Central memory CD4-positive, alpha-beta T cell (primary cell): ENCODE data around the gene OSBPL8.

ENCODE experiments used
- DNase-seq: peaks from one replicate; pipeline ENCODE4 v3.0.0; 2022

The OSBPL8 gene

GRCh38 chr12:76555231-76555767 lies 4.3 kb downstream of the OSBPL8 start:
- DNase-seq, result no peak

DNA sequence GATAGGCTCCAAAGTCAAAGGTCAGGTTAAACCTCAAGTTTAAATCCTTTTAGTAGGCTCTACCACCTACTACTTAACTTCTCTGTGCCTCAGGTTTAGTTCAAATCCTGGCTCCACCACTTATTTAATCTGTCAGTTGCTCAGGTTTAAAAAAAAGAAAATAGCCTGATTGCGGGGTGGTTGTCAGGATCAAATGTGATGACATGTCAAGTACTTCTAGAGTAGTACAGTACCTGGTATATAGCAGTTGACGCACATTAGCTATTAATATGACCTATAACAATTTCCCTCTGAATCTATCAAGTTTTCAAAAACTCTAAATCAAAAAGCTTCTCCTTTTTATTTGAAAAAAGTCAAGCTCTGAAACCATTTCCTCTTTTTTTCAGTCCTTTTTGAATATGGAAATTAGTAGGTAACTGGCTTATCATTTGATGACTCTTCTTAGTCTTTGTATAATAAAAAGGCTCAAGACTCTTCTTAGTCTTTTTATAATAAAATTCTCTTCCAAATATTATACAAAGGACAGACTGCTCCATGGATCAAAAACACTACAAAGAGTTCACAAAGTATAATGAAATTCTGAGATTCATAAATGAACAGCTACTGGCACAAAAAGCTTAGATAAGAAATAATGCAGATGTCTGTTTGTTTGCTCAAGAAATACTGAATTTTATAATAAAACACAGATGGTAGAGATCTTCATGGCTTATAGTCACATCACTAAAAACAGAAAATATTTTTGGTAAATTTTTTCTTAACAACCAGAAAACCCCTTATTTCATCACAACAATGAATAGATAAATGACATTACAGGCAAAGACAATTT lies 5.0 kb downstream of the OSBPL8 start:
- no peak for DNase-seq

GRCh38 chr12:76552343-76552938 lies 7.1 kb downstream of the OSBPL8 start:
- no peak for DNase-seq

GRCh38 chr12:76551482-76551888 lies 8.1 kb downstream of the OSBPL8 start:
- no peak for DNase-seq

- no peak for DNase-seq
Observed at GRCh38 chr12:76549131-76549530, 10.4 kb downstream of the OSBPL8 start.

- no peak for DNase-seq
Observed at GRCh38 chr12:76548222-76548837, 11.2 kb downstream of the OSBPL8 start.

- DNase-seq, result no peak
Observed at GRCh38 chr12:76547526-76547925, 12.0 kb downstream of the OSBPL8 start.

- no peak for DNase-seq
Observed at GRCh38 chr12:76546889-76547288, 12.7 kb downstream of the OSBPL8 start.

GRCh38 chr12:76545486-76545885 lies 14.1 kb downstream of the OSBPL8 start:
- DNase-seq, result no peak

DNA sequence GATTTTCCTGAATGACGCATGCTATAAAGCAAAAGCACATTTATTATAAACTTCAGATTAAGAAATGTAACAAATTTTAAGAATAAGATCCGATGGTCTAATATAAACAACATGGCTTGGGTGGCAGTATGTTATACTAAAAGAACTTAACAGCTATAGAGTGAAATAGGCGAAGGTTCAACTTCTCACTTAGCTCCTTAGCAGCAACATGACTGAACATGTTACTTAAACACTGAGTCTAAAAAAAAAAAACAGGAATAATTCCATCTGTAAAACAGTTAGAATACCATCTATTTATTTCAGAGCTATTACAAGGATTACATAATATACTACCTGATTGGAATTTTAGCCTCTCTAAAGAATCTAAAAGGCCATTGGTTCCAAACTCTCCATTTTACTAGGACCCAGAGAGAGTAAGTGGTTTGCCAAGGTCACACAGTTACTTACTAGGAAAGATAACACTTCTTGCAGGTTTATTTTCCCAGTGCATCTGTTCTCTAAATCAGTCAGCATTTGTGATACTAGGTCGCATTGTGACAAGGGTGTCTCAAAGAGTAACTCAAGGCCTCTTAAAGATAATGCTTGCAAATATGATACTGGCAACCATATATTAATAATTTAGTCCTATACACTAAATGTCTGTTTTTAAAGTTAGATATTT lies 14.8 kb downstream of the OSBPL8 start:
- DNase-seq, result no peak

DNA sequence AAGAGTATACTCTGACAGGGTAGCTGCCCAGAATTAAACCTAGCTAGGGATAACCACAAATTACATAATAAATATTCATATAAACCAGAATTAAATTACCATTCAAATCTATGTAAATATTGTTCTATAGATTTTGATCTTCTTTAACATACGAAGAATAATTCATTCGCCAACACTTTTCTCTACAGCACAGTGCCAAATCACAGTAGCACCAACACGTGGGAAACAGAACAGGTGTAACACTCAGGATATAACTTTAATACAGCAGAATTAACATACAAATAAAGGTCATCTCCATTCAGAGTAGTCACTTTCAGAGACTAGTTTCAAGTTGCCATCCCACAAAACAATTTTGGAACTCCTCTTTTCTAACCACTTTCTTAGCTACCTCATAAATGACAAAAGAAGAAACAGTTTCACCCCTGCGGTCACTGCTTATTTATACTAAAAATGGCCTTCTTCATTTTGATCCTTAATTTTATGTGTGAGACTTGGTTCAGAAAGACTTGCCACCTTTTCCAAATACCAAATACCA lies 15.7 kb downstream of the OSBPL8 start:
- no peak for DNase-seq

DNA sequence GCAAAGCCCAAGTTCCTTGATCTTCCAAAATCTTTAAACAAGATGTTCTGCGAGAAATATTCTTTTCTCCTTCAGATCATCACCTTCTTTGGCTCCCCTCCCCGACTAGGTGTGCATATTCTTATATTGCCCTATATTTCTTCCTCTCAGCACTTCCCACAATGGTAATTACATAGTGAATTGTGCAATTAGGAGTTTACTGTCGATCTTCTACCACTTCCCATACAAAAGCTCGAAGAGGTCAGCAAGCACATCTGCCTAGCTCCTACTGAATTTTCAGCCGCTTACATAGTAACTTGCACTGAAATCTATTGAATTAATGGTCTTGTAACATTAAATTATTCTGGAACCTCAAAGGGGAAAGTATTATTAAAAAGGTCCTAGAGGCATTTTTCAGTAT lies 16.7 kb downstream of the OSBPL8 start:
- no peak for DNase-seq

DNA sequence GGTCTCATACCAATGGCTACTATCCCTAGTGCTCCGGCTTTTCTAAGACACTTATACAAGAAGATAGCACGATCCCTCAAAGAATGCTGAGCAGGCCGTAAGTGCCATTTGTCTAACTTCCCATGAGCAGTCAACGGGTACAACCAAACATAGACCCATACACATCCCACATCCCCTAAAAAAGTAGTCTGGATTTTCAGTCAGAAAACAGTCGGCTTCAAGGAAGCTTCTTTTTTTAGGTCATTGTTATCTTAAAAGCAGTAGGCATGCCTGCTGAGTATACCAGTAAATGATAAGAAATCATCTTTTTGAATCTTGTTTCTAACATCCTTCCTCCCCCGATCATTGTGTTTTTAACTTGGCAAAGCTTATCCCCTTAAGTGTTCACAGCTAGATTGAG lies 19.8 kb downstream of the OSBPL8 start:
- no peak for DNase-seq

DNA sequence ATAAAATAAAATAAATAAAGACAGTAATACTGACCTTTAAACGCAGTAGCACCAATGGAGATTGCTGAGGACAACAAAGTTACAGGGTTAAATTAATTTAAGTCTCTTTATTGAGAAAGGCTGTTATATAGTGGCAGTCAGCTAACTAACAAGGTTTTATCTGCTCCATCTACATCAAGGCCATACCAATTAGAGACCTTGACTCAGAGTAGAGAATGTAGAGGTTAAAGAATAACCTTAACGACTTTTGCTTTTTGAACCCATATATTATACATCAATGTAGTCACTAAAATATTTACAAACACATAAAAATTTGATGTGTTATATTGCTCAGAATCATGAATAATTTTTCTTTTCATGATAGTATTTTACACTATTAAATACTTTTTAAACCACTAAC lies 21.6 kb downstream of the OSBPL8 start:
- DNase-seq, result no peak

GRCh38 chr12:76536546-76536945 lies 23.0 kb downstream of the OSBPL8 start:
- DNase-seq, result no peak

DNA sequence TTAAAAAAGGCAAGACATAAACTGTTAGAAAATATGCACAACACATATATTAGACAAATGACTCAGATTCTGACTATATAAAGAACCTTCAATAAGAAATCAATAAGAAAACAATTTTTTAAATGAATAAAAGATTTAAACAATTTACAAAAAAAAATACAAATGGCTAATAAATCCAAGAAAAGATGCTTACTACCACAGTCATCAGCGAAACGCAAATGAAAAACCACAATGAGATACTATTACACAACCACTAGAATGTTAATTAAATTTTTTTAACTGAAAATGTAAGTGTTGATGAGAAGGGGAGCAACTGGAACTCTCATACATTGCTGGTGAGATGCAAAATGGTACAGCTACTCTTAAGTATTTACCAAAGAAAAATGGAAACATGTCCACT lies 24.4 kb downstream of the OSBPL8 start:
- no peak for DNase-seq

GRCh38 chr12:76533331-76533730 lies 26.2 kb downstream of the OSBPL8 start:
- no peak for DNase-seq

- no peak for DNase-seq
Observed at GRCh38 chr12:76532520-76532919, 27.1 kb downstream of the OSBPL8 start.

- DNase-seq, result no peak
Observed at GRCh38 chr12:76531056-76531455, 28.5 kb downstream of the OSBPL8 start.

DNA sequence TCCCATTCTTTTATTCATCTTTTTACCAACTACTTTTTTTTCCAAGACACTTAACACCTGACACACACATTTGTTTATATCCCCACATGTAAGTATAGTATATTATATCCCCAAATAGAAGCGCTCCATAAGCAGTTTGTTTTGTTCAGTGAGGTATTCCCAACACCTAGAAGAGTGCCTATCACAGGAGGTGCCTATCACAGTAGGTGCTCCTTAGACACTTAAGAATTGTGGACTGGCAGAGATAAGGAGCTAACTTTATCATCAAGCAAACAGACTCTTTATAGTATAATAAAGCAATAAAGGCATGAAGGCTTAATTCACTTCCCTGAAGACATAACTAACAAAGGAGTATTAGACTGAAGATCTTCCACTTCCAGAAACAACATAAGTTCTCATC lies 29.1 kb downstream of the OSBPL8 start:
- no peak for DNase-seq

DNA sequence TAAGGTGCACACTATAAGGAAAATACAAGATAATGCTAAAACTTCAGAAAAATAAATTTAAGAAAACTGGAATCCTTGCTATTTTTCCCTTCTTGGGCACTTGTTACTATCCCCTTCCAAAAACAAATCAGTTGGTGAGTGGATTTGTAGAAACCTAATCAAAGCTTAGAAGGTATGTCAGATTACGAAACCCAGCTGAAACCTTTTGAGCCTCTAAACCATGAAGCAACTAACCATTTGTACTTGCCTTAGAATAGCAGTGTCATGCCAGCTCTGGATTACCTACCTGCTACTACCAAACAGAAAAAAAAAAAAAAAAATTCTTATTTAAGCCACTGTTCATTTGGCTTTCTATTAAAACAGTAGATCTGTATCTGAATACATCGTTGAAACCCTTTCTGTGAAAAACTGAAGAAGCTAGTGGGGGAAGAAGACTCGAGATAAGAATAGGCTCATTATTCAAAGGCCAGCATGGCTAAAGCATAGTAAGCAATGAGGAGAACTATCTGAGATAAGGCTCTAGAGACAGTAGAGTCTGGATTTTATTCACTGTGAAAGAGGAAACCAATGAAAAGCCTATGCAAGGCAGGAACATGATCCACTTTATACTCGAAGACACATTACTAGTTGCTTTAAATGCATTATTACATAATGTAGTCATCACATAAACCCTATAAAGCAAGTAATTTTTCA lies 30.2 kb downstream of the OSBPL8 start:
- DNase-seq, result no peak

DNA sequence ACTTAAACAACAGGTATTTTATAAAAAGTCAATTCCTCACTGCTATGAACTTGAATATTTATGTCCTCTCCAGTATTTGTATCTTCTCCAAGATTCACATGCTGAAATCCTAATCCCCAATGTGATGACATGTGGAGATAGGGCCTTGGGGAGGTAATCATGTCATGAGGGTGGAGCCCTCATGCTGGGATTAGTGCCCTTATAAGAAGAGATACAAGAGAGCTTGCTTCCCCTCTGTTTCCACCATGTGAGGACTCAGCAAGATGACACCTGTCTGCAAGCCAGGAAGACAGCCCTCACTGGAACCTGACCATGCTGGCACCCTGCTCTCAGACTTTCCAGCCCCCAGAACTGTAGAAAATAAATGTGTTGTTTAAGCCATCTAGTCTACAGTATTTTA lies 36.2 kb downstream of the OSBPL8 start:
- DNase-seq, result no peak
